HG02678 (cell line): ENCODE results near the gene DDOST.

Source experiments
- ATAC-seq: cut with Tn5 transposase; IDR thresholded peaks from one replicate; pipeline ENCODE4 v1.9.1; 2021; ENCODE audit warnings: mild to moderate bottlenecking, moderate library complexity; ENCODE audit not compliant: unreplicated experiment

The DDOST gene

DNA sequence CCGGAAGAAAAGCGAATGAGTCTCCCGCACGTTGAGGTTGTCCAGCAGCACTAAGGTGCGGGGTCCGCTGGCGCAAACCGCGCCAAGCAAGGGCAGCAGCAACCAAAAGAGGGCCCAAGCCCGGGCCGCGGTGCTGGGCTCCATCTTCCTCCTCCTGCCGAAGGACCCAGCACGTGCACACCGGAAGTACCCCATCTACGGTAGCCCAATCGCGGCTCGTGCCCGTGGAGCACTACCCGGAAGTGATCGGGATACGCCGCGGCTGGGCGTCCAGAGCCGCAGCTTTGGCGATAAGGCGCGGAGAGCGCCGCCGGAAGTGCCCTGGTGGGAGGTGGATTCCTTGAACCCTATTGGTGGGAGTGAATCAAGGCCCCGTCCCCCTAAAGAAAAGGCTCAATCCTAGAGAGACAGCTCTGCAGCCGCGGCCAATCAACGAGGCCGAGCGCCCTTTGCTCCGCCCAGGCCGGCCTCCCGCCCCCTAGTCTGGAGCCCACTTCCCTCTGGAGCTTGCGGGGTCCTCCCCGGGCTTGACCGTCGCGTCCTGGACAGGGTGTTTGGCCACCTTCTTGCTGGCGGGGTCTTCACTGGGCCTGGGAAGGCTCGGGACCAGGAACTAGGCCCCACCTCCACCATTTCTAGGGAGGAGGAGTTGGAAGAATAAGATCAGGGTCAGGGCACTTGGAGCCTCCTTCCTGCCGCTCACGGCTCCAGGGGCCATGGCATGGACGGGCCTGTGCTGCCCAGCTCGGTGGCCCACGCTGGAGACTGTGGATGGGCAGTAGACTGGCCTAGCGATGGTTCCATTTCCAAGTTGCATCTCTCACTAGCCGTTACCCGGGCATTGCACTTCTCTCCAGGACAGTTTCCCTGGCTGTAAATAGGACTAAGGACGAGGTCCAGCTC is at the start of gene DDOST:
Gene DDOST (minus strand): TSS at position 163 of the 903 bp plus-strand sequence. CDS start 19 bp downstream, at position 144.
- ATAC-seq: peak; percentile 96

DNA sequence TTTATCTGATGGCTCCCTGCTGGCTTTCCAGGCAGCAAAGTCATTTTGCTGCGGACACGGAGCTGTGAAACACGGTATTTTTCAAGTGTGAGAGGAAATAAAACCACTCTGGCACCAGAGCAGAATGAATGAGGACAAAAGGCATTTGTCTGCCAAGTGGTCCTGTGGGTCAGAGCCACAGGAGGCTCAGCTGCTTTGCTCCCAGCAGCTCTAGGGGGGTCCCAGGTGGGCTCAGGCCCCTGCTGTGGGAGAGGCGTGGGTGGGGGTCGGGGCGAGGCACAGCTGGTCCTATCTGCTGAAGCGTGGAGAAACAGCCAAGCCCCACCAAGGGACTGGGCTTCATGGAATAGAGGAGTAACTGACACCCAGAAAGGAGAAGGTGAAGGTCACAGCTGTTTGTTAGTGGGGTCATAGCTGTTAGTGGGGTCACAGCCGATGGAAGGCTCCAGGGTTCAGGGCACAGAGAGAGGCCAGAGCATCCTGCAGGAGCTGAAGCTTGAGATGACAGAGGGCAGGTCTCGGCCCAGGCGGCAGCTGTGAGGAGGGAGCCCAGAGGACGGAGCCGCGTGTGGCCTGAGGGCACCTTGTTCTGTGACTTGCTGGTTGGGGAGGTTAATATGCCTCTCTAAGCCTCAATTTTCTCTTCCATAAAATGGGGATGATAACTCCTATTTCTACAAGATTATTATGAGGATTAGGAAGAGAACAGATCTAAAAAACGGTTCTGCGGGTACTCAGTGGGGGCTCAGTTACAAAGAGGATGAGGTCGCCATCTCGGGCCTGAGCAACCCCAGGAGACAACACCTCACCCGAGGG is 49.5 kb upstream of the DDOST start:
- no peak for ATAC-seq

DNA sequence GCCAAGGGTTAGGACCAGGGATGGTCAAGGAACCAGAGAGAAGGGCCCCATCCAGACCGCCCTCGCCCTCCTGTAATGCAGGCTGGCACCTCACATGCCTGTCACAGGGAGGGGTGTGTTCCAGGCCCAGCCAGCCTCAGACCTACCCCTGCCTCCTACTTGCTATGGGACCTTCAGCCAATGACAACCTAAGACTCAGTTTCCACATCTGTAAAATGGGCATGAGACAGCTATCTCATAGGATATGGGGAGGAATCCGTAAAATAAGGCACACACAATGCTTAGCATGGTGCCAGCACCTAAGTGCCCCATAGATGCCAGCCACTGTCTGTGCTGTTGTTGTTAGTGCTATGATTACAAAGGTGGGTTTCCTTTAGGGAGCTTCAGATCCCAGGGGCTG is 48.7 kb upstream of the DDOST start:
- no peak for ATAC-seq

DNA sequence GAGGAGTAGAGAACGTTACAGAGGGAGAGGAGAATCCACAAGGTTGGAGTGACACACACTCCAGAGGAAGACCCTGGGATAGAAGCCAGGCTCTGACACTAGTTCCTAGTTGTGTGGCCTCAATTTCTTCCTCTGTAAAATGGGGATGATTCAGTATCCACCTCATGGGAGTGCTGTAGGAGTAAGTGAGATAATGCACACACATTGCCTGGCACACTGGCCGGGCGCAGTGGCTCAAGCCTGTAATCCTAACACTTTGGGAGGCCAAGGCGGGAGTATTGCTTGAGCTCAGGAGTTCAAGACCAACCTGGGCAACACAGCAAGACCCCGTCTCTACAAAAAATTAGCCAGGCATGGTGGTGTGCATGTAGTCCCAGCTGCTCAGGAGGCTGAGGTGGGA is 47.7 kb upstream of the DDOST start:
- no peak for ATAC-seq

DNA sequence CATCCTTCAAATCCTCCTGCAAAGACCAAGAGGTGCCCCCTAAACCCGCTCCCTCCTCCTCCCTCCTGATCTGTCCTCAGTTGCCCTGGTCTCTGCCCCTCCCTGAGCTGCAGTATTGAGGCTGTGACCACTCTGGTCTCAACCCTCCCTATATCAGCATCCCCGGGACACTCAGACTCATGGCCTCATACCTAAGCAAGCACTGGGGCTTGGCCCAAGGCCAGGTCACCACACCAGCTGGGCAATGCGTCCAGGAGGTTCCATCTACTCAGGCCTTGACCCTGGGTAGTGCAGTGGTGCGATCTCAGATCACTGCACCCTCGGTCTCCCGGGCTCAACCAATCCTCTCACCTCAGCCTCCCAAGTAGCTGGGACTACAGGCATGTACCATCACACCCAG is 46.9 kb upstream of the DDOST start:
- no peak for ATAC-seq

DNA sequence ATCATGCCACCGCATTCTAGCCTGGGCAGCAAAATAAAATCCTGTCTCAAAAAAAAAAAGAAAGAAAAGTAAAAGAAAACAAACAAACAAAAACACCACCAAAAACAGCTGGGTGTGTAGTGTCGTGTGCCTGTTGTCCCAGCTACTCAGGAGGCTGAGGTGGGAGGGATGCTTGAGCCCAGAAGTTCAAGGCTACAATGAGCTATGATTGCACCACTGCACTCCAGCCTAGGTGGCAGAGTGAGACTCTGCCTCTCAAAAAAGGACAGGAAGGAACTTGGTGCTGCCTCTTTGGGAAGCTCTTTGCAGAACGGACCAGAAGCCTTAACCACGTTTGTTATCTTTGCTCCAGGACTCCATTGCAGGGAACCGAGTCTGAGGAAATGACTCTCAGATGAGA is 45.7 kb upstream of the DDOST start:
- ATAC-seq: no peak

DNA sequence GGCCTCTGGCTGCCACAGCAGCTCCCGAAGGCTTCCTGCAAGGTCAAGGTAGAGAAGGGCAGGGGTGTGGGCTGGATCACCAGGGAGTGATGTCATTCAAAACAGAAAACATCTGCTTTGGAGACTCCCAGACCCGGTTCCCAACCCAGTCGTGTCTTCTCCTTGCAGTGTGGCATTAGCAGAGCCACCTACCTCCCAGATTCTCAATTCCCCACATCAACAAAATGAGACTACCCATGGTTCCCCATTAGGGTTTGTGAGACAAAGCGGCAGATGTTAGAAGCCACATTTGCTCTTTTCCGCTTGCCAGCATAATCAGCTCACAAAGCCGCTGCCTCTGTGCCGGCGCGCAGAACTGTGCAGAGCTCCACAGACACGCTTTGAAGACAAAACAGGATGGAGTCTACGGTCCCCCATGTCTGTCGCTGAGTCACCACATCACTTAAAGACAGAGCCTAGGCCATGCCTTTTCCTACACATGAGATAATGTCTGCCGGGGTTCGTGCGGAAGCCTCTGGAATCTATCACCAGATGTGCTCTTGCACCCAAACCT is 44.1 kb upstream of the DDOST start:
- ATAC-seq: no peak

DNA sequence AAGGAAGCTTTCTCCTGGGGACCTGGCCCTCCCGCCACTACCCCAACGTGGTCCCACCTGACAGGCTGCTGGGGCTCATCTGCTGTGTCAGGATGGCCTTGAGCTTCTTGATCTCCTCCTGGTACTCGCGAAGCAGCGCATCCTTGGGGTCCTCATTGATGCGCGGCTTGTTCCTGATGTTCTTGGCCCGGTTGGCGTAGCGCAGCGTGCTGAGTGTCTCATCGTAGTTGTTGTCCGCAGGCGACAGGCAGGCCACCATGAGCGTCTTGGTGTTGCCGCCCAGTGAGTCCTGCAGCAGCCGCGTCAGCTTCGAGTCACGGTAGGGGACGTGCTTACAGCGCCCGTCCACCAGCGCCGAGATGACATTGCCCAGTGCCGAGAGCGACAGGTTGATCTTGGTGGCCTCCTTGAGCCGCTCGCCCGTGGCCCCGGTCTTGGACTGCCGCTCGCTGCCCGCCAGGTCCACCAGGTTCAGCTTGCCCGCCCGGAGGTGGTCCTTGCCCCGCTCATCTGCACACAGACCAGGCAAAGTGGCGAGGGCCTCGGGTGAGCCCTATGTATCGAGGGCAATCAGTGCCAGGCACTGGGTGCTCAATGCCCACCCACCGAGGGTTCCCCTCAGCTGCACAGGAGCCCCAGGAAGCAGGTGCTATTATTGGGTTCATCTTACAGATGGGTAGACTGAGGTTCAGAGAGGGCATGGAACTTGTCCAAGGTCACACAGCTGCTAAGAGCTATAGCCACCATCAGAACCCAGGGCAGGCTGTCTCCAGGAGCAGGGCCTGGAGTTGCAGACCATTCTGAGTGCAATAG is 43.4 kb upstream of the DDOST start:
- no peak for ATAC-seq

DNA sequence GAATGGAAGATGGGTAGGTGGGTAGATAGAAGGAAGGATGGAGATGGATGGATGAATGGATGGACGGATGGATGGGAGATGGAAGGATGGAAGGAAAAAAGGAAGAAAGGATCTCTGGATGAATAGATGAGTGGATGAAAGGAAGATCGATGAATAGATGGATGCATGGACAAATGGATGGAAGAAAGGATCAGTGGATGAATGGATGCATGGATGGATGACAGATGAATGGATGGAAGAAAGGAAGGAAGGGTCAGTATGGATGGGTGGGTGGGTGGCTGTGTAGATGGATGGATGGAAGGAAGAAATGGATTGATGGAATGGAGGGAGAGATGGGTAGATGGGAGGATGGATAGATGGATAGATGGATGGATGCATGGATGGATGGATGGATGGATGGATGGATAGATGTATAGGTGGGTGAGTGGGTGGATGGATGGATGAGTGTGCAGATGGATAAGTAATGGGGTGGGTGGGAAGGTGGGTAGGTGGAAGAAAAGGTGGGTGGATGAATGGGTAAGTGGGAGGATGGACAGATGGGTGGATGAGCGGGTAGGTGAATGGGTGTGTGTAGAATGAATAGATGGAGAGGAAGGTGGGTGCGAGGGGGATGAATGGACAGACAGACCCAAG is 42.1 kb upstream of the DDOST start:
- ATAC-seq: no peak

DNA sequence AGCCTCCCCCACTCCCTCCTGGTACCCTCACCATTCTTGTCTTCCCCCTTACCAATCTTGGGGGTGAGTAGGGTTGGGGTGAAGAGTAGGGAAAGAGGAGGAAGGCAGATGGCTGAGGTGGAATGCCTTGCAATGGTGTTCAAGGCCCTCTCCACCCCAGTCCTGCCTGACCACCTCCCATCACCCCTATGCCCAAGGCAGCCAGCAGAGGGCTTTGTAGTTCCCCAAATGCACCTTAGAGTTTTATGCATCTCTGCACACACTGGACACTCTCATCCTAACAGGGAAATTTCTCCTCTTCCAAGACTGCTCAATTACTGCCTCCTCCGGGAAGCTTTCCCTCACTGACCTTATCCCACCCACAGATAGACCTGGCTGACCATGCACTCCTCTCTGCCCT is 41.2 kb upstream of the DDOST start:
- ATAC-seq: no peak

DNA sequence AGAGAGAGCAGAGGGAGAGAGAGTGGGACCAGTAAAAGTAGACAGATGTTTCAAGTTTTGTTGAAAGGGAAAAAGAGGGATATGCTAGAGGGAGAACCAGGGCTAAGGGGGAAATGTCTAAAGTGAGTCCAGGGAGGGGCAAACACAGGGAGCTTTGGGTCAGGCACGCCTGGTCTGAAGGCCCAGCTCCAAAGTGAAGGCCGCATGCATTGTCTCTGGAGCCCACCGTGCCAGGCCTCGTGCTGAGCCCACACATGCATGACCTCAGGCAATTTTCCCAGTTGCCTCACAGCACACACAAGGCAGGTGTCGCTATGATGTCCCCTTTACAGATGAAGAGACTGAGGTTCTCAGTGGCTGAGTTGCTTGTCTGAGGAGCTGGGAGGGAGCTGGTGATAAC is 40.7 kb upstream of the DDOST start:
- ATAC-seq: no peak

DNA sequence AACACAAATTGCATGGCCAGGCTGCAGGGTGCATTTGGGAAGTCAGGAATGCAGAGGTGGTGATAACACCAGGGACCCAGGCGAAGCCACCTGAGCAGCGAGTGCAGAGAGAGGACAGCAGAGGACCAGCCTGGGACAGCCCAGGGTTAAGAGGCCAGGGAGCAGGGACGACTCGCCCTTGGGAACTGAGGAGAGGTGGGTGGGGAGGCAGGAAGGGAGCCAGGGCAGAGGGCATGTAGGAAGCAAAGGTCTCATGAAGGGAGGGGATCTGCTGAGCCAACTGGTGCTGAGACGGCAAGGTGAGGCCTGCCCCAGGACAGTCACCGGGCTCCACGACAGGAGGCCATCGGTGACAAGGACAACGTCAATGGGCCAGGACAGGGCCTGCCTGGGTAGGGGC is 40.3 kb upstream of the DDOST start:
- ATAC-seq: no peak

DNA sequence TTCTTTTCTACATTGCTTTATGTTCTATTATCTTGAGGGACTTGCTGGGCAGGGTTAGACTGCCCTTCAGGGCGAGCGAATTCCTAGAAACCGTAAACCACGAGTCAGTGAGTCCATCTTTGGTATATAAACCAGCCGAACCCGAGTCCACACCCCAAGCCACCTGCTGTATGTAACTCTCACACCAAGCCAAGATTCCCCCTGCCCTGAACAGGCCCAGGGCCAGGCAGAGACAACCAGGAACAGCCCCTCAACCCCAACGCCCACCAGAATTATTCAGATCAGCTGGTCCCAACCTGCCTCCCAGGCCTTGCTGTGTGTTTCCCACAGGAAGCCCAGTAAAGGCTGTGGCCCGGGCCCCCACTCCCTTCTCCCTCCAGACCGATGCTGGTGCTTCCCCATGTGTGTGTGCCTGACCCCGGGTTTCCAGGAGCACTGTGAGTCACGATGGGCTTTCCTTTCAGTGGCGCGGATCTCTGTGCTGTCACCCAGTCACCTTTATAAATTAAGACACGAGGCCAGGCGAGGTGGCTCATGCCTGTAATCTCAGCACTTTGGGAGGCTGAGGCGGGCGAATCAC is 39.6 kb upstream of the DDOST start:
- no peak for ATAC-seq

DNA sequence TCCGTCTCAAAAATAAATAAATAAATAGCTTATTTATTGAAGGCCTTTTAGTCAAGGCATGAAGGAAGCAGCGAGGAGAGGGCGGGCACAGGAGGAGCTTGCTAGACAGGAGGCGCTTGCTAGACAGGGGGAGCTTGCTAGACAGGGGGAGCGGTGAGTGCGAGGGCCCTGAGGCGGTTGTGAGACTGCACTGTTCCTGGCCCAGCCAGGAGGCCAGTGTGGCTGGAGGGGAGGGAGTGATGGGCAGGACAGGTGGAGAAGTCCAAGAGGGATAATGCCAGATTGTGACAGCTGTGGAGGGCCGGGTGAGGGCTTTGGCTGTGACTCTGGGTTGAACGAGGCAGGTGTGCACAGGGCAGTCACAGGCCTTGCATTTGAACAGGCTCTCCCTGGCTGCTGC is 38.4 kb upstream of the DDOST start:
- no peak for ATAC-seq

DNA sequence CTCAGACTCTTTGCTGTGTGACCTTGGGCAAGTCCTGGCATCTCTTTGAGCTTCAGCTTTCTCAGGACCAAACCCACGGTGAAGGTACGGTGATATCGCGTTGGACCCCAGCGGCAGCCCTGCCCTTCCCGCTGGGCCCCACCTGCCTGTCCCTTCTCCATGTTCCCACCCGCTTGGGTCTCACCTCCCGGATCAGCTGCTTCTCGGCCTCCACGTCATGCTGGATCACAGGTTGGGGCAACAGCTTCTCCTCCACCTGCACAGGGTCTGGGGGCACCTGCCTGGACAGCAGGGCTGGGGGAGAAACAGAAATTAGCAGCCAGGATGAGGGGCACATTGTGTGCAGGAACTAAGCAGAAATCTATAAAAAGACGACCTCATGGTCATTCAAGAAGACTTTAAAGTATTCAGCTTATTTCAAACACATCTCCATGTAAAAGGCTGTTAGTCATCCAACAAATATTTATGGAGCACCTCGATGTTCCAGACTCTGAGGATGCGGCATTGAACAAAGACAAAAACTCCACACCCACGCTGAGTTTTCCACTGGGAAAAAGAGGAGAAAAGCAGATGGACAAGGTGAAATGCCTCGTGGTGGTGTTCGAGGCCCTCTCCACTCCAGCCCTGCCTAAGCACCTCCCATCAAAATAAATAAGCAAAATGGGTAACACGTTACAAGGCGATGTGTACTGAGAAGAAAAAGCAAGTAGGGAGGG is 37.2 kb upstream of the DDOST start:
- ATAC-seq: no peak

DNA sequence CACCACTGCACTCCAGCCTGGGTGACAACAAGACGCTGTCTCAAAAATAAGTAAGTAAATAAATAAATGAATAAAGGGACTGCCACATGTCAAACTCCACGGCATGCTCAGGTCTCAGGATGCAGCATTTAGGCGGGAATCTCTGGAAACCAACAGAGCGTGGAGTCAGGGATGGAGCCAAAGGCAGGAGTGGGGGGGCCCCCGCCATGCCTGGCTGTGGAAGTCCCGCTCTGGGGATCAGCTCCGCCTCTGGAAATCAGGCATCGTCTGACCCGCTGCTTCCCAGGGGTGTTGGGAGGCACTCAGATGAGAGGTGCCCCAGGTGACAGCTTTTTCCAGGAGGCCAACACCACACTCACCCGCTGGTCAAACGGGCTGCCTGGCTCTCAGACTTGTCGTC is 36.4 kb upstream of the DDOST start:
- ATAC-seq: no peak

DNA sequence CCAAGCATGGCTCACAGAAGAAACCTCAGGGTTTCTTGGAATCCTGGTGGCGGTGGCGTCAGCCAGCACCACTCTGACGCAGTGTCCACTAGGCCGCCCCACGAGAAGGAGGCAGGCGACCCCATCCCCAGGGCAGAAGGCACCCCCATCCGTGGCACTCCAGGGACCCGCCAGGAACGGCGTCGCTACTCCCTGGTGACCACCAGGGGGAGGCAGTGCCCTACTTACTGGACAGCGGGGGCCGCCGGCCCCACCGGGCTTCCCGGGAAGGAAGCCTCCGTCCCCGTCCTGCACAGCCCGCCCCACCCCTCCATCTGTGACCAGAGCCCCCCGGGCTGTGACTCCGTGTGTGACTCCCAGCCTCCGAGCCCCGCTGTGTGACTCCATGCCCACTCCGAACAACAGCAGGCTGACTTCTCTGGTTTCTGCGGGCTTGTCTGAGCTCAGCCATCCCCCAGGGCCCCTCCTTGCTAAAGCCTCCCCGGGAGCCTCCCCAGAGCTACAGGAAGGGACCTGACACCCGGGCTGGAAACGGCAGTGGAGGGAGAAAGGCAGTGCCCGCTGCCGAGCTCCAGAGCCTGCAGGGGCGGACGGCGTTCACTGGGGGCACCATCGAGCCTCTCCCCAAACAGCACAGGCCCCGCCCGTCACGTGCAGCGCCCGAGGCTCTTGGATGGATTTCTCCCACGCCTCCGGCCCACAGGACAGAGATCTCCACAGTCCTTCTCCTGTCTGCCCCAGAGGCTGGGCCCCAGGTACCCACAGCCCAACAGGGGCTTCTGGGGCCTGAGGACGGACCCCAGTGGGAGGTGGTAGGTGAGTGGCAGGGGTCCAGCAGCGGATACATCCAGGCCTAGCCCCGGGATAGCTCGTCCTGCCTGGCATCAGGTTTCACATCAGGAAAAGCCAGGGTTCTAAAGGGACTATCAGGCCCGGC is 35.5 kb upstream of the DDOST start:
- ATAC-seq: peak; percentile 71

DNA sequence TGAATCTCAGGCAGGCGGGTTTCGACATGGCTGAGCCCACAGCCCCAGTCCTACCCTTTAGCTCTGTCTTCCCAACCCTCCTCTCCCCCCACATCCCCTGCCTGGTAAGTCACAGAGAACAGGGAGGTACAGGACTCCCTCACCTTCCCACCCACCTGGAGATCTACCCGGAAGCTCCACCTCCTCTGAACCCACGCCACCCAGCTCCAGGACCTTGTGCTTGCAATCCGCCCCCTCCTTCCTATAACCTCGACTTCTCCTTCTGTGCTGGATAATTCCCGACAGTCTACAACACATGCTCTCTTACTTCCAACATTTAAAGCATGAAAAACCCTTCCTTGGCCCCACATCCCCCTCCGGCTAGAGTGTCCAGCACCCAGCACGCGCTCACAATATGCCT is 34.3 kb upstream of the DDOST start:
- no peak for ATAC-seq
